ENCODE measurements around the gene SEC61B. TPM values are rescaled to one million over a fixed set of nuclear protein-coding genes. Genes with fewer than 3 reads are reported as not detected.

SEC61B gene
- total RNA-seq, 1 experiment from 2014 or later: 125 TPM

DNA sequence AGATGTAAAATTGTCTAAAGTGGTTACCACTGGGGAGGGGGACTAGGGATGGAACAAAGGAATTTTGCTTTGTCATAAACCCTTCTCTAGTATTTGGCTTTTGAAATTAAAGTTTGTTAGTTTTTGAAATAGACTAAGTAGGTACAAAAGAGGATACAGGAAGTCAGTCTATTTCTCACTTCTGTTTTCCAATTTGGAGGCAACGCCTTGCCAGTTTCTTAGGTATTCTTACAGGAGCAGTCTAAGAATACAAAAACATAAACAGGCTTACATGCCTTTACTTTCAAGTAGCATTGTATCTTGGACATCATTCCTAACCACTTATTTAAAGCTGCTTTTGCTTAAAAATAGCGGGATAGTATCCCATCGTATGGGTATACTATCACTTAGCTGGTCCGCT, 34.8 kb upstream of the SEC61B start:
- TF ChIP-seq, protein P1, sequence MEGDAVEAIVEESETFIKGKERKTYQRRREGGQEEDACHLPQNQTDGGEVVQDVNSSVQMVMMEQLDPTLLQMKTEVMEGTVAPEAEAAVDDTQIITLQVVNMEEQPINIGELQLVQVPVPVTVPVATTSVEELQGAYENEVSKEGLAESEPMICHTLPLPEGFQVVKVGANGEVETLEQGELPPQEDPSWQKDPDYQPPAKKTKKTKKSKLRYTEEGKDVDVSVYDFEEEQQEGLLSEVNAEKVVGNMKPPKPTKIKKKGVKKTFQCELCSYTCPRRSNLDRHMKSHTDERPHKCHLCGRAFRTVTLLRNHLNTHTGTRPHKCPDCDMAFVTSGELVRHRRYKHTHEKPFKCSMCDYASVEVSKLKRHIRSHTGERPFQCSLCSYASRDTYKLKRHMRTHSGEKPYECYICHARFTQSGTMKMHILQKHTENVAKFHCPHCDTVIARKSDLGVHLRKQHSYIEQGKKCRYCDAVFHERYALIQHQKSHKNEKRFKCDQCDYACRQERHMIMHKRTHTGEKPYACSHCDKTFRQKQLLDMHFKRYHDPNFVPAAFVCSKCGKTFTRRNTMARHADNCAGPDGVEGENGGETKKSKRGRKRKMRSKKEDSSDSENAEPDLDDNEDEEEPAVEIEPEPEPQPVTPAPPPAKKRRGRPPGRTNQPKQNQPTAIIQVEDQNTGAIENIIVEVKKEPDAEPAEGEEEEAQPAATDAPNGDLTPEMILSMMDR (IDR thresholded peaks at IDR 0.05 in 2 of 3, conservative IDR thresholded peaks at IDR 0.05 in 1 of 3; ENCODE audit: borderline replicate concordance in 1 of 3, insufficient read depth in 1 of 3, low read depth in 2 of 3, low read length in 2 of 3): no peak
- TF ChIP-seq TCF7L2 (IDR thresholded peaks at IDR 0.05; ENCODE audit: borderline replicate concordance, extremely low read depth, insufficient read depth, insufficient read length) (no peak), ZBTB33 (IDR thresholded peaks at IDR 0.05; ENCODE audit: extremely low read depth, insufficient replicate concordance, low read length) (no peak), CBX3 (IDR thresholded peaks at IDR 0.05; ENCODE audit: low read depth) (no peak), ATF3 (IDR thresholded peaks at IDR 0.05) (no peak), EZH2 (IDR thresholded peaks at IDR 0.05) (no peak), EZH2phosphoT487 (IDR thresholded peaks at IDR 0.05; ENCODE audit: borderline replicate concordance) (no peak), FOSL1 (IDR thresholded peaks at IDR 0.05; ENCODE audit: low read depth) (no peak), SP1 (IDR thresholded peaks at IDR 0.05; ENCODE audit: low read depth) (no peak), YY1 (IDR thresholded peaks at IDR 0.05; ENCODE audit: extremely low read depth, insufficient replicate concordance, low read depth, low read length) (no peak), POLR2A (IDR thresholded peaks at IDR 0.05; ENCODE audit: borderline replicate concordance, extremely low read depth, insufficient read depth, insufficient read length) (no peak), ZFX (IDR thresholded peaks at IDR 0.05) (no peak)
- Histone ChIP-seq H2AFZ (ENCODE audit: low read depth, low read length, poor library complexity, severe bottlenecking) (no peak overlapping the region), H3K9me2 (ENCODE audit: insufficient read depth) (no peaks in the 10 kb centered on the region), H3K36me3 (ENCODE audit: control insufficient read depth in 1 of 2, insufficient read depth in 2 of 2, low read length in 2 of 2) (no peaks in the 10 kb centered on the region), H3K79me2 (ENCODE audit: insufficient read depth, low read length) (no peaks in the 10 kb centered on the region), H3K4me3 (replicated peaks in 1 of 2; ENCODE audit: low read depth in 1 of 2, low read length in 2 of 2) (no peak overlapping the region), H3K4me2 (ENCODE audit: low read length) (no peak overlapping the region), H3K27ac (ENCODE audit: low read depth, low read length) (no peak overlapping the region), H3K27me3 (ENCODE audit: insufficient read depth, low read length) (peaks cover 6% of the 10 kb centered on the region; the same call in 1 of the 2 replicates), H3K9ac (ENCODE audit: low read length) (no peak overlapping the region), H3K9me3 (ENCODE audit: control insufficient read depth in 1 of 2, insufficient read depth in 1 of 2, low read depth in 1 of 2, low read length in 2 of 2) (no peaks in the 10 kb centered on the region), H4K20me1 (ENCODE audit: insufficient read depth) (no peaks in the 10 kb centered on the region), H3K4me1 (ENCODE audit: control insufficient read depth in 1 of 2, insufficient read depth in 2 of 2, low read length in 2 of 2) (peaks cover 0 to 4% of the 10 kb centered on the region in 2 experiments; a peak in 1 of 4 replicates)
- DNase-seq (ENCODE audit: low read depth, low spot score) (no peak), ATAC-seq (no peak)
- CTCF ChIA-PET: no interaction called here
- no TSS peak for BruUV-seq (replicated peaks)
- RAD21 ChIA-PET (ENCODE audit: low non-redundant PET in 1 of 2, low total read pairs in 2 of 2, uncharacterized antibody in 2 of 2, unreplicated experiment in 2 of 2): no interaction called here
- intact Hi-C loops (cut with micrococcal nuclease): loop anchor here (10.0 kb wide), 3 partner anchors 617 to 1037 kb away; no protein-coding TSS in a partner anchor
- POLR2A ChIA-PET: no interaction called here
